ENCODE data around the gene SVBP.
A peak's percentile ranks its signal among the peaks of the same experiment; 100 is the strongest.

The SVBP gene

DNA sequence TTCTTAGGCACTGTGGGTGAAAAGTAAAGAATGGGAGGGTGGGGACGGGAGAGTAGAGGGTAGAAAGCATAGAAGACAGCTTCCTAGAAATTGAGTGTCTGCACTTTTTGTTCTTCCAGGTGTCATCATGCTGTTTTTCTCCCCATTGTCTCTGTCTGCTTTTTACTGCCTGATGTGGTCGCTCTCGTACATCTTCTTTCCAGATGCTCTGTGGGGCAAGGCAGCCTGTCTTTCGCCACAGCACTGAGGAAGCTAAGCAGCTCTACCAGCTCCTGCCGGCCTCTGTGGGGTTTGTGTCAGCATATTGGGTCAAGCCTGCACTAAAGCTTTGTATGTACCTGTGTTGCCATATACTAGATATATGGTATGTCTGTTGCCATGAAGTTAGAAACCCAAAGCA lies 19.2 kb downstream of the SVBP start:
- DNase-seq: no peak

DNA sequence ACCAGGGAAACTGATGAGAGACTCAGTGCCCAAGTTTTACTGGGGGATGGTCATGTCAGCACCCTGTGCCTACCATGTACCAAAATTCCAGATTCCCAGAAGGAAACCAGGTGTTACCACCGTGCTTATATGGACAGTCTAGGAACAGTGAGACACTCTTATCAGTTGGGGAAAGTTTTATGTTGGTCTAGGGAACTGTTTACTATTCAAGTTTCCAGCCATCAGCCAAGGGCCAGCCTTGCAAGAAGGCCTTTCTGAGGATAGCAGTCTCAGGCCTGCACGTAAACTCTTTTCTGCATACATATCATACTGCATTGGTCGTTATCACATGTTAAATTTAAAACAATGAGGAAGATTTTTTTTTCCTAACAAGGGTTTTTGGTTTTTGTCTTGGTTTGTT lies 19.8 kb downstream of the SVBP start:
- no peak for DNase-seq

DNA sequence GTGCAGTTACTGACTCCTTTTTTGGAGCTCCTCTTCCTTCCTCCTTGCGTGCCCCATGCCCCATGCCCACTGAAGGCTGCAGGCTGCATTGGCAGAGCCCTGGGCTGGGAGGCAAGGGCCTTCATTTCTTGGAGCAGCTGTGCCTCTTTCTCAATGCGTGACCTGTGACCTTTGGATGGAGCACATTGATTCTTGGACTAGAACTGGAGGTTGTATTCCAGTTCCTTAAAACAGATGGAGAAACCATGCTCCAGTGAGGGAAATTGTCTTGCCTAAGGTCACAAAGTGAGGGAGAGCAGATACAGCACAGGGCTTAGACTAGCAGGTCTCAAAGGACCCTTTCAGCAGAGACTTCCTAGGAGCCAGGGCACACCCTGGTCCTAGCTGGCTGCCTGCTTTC lies 23.4 kb downstream of the SVBP start:
- no peak for DNase-seq

DNA sequence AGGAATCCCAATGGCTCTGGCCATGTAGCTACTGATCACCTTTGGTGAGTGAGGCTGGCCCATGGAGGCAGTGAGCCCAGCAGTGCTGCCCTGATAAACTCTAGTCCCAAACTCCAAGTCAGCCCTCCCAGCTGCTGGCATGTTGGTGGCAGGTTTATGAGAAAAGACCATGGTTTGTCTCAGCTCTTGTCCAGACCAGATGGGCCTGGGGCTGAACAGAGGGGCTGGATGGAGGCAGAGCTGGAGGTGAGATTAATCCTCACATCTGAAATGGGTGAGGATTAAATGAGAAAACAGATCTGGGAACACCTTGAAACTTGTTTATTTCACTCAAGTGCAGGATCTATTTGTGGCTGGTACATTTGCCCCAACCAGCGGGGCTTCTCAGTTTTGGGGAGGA lies 29.2 kb downstream of the SVBP start:
- DNase-seq: no peak

DNA sequence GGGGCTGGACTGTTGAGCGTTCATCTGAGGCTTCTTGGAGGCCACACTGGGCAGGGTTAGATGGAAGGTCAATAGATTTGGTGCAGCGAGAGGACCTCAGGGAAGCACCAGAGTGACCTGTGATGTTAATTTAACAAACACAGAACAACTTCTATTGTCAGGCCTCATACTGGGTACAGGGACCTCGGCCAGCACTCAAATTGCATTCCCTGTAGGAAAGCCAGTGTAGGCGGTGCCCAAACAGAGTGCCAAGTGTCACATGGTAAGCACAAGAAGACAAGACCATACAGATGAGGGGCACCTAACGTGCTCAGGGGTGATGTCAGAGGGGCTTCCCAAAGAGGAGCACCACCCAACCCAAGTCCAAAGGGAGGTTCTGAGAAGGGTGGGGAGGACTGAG lies 31.1 kb downstream of the SVBP start:
- no peak for DNase-seq

DNA sequence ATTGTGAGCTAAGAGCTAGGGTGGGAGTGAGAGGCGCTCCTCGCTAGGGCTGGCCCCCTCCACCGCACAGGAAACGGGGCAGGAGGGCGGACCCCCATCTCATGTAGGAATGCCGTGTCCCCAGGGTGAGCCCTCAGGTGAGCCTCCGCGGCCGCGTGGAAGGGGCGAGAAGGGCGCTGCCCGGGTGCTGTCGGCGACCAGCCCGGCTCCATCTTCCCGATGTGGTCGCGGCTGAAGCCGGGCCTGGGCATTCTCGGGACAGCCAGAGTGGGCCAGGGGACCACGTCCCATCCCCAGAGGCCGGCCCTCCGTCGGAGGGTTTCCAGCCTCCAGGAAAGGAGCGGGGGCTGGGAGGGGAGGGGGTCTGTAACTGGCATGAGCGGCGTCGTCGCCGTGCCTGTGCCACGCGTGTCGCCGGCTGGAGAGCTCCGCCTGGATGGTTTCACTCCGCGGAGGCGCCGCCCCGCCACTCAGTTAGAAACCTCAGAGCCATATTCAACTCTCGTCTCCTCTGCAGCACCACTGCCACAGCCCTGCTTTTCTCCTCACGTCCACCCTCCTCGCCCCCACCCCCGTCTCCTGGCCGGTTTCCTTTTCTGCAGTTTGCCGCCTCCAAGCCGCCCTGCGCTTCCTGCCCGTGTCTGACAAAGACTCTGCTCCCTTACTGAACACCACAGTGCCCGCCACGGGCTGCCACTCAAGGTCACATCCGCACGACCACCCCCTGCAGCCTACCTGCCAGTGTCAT lies 32.1 kb downstream of the SVBP start, which contains the start of gene TMEM269:
Gene TMEM269 (plus strand): TSS at position 46 of the 748 bp plus-strand sequence. CDS start 4,903 bp downstream, outside the sequence.
- DNase-seq: peak; percentile 81

DNA sequence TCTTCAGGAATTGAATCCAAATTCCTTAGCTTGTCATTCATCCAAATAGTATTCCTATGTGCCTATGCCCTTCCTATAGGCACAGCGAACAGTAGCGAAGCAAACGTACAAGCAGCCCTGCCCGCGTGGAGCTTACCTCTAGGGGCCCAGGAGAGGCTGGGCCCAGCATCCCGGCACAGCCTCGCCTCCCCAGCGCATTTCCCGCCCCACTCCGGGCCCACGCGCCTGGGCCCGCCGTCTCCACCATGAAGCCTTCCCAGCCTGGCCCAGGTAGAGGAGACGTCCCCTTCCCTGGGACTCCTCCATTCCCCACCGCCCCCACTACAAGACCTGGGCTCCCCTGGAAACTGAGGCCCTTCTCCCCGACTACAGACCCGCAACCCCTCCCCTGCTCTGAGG lies 32.7 kb downstream of the SVBP start:
- no peak for DNase-seq

DNA sequence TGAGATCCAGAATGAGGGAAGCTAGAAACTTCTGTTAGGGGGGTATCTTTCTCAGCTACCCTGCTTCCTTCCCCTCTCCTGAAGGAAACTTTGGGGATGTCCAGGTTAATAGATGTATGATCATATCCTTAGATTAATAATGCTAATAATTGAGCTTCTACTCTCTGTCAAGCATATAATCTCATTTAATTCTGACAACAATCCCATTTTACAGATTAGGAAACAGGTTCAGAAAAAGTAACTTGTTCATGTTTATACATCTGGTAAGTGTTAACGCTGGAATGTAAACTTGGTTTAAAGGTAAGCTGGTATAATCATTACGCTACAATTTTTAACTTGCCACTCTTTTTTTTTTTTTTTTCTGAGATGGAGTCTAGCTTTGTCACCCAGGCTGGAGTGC lies 34.1 kb downstream of the SVBP start:
- DNase-seq: no peak

DNA sequence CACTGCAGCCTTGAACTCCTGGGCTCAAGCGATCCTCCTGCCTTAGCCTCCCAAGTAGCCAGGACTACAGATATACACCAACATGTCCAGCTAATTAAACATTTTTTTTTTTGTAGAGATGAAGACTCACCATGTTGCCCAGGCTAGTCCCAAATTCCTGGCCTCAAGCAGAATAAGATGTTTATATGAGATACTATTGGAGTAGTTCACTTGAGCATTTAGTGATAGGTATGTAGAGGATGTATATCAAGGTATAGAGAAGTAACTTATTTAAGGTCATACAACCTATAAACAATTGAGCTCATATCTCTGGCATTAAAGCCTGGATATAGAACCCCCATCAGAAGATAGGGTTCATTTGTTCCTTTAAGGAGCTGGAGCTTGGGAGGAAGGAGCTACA lies 37.0 kb downstream of the SVBP start:
- no peak for DNase-seq

DNA sequence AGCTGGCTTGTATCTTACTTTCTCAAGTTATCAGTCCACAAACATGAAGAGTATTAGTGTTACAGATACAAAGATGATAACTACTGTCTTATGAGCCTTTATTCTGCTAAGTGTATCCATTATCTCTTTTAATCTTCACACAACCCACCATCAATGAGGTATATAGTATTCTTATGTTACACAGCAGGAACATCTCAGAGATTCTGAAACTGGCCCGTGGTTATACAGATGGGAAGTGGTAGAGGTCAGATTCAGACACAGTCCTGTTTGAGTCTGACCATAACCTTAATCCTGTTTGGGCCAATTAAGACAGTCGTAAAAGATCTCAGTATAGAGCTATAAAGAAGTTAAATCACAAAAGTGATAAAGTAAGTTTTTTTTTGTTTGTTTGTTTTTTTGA lies 37.5 kb downstream of the SVBP start:
- no peak for DNase-seq

DNA sequence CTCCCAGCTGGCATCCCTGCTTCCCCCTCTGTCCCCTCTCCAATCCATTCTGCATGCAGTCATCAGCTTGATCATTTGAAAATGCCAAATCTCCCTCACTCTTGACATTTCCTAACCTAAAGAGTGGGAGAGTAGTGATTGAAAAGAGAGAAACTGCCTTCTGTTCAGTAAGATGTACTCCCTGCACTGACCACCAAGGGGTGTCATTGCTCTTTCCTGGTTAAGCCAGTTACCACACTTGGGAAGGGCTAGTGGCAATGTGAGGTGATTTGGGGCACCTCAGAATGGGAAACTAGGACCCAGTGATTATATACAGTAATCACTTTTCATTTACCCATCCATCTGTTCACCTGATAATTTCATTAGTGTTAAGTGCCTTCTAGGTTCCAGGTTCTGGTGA lies 39.3 kb downstream of the SVBP start:
- DNase-seq: no peak

DNA sequence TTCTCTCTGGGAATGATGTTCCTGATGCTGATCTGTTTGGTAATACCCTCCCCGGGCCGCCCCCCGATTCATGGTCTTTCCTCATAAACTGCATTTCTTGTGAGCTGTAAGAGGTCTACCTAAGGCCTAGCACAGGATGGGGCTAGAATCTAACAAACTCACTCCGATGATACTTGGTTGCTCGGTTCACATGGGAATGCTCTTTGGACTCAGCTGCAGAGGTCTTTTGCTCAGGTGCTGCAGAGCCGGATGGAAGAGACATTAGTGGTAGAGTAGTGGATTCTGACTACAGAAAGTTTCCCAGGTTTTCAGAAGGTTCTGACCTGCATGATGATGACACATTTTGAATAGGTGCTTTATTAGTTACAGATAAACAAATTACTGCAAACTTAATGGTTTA lies 40.7 kb downstream of the SVBP start:
- DNase-seq: no peak

DNA sequence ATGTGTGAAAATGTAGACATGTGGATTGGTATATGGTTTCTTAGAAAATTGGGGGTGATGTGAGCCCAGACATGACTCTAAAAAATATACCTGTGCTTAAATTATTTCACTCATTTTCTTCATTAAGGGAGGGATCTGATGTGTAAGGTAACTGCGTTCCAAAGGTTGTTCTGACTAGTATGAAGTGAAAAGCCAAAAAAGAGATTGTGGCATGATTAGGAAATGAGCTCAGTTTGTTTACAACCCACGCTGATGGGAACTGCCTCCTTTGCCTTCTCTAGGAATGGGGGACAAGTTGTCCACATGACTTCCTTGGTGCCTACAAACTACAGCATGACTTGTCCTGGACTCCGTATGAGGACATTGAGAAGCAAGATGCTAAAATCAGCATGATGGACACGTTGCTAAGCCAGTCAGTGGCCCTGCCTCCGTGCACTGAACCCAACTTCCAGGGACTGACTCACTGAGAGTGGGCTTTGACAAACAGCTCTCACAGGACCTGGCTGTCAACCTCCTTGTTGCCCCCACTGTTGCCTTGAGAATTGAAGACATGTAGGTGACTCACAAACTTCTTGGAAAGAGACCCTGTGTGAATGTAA lies 42.2 kb downstream of the SVBP start:
- no peak for DNase-seq

DNA sequence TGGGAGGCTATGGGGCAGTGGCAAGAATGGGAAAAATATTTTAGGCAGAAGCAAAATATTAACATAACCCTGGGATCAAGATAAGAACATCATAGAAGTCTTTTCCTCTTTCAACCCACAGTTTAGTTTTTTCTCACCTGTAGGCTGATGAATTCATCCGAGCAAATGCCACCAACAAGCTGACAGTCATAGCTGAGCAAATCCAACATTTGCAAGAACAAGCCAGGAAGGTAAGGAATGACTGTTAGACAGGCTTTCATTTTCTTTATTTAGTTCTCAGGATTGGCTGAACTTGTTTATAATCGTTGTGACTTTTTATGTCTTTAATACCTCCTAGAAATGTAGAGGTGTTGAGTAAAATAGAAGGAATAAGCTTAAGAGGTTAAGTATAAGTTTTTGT lies 43.8 kb downstream of the SVBP start:
- no peak for DNase-seq

DNA sequence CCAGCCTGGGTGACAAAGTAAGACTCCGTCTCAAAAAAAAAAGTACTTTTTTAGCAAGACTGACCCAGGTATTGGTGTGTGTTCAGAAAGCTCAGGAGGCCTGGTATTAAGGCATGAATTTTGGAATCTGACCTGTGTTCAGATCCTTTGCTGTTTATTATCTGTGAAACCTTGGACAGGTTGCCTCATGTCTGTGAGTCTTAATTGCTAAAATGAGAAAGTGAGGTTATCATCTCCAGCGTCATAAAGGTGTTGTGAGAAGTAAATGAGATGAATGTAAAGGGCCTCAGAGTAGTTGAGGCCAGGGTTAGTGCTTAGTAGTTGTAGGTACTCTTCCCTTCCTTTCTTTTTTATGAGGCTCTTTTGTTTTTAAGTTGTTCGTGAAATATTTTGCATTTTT lies 47.4 kb downstream of the SVBP start:
- no peak for DNase-seq

DNA sequence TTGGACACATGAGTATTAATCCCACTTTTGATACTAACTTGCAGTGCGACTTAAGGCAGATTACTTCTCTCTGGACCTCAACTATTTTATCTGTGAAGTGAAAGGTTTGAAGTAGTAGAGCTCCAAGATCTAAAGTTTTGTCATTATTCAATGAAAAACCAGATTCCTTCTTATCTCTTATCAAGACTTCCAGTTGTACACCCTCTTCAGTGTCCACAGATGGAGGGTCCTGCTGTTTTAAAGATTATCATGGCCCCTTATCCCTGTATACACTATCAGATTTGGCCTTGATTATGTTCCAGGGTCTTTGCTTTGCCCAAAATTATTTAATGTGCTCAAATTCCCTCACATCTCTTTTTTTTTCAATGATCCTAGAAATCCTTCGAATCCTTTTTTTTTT lies 49.0 kb downstream of the SVBP start:
- DNase-seq: no peak

DNA sequence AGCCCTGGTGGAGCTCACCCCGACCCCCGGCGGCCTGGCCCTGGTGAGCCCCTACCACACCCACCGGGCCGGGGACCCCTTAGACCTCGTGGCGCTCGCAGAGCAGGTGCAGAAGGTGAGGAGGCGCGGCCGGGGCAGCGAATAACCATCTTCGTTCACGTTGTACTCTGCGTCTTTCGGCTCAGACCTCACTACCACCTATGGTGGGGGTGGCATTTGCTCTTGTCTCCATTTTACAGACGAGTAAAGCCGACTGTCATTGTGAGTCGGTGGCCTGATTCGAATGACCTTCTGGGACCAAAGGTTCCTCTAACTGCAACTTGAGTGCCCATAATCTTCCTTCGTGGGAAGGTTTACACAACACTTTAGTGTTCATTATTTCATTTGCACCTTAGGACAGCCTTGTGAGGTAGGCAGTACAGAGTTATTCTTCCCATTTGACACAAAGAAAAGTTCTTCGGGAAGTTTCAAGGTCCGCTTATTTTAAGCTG lies 49.6 kb downstream of the SVBP start:
- DNase-seq: no peak

DNA sequence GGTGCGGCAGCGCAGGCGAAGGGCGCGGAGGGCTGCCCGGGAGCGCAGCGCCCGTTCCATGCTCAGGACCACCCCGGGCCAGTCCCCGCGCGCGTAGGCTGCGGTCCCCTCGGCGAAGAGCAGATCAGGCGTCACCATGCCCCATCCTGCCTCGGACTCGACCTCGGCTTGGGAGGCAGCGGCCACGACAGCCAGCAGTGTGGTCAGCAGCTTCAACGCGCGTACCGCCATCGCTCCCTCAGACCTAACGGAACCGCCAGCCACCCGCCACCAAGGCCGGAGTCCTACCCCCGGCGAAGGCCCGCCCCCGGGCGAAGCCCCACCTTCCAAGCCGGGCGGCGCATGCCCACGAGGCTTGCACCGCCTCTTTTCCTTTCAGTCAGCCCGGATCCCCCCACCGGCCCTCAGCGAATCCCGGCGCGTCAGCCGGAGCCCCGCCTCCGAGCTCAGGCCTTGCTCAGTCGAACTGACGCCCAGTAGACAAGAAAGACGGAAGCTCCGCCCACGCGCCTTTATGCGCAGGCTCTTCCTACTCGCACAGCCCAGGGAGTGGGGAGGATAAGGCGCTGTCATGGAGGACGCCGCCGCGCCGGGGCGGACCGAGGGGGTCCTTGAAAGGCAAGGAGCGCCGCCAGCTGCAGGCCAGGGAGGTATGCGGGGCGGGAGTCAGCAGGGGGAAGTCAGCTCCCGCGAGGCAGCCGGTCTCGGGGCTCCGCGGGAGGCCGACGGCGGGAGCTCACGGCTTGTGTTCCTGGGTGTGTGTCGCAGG lies 50.3 kb downstream of the SVBP start, which contains the start of the genes C1orf50 and P3H1:
Gene C1orf50 (plus strand): TSS at position 509 of the 769 bp plus-strand sequence. CDS start 63 bp downstream, at position 572.
Gene P3H1 (minus strand): TSS at position 288 of the 769 bp plus-strand sequence. CDS start 57 bp downstream, at position 231.
- peak; percentile 100 for DNase-seq

DNA sequence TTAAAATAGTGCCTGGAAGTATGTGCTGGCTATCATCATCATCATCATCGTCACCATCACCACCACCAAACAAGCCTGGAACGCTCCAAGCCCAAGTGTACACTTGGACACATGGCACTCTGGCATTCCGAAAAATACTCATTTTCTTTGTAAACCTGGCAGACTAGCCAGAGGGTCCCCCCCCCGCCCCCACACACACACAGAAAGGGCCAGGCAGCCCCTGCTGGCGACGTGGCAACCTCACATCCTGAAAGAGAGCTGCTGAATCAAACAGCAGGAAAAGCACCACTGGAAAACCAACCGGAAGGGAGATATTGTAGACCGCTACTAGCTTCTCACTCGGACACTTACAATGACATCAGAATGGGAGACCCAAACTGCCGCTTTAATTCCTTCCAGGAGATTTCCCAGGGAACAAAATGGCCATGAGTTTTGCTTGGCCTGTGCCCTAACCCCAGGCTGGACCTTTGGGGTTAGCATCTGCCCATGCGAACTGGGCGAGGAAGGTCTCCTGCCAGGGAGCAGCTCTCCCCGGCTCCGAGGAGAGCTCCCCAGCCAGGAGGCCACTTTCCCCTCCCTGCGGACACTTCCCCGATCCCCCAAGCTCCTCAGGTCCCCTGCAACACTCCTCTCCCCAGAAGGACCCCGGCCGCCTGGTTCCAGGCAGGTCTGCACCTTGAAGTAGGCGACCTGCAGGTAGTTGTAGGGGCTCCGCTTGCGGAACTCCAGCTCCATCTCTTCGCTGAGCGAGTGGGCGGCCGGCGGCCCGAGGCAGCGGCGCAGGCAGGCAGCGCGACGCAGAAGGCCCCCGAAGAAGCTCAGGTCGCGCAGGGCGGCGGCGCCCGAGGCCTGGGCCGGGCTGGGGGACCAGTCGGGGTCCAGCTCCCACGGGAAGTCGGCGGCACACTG lies 51.1 kb downstream of the SVBP start:
- peak; percentile 82 for DNase-seq

DNA sequence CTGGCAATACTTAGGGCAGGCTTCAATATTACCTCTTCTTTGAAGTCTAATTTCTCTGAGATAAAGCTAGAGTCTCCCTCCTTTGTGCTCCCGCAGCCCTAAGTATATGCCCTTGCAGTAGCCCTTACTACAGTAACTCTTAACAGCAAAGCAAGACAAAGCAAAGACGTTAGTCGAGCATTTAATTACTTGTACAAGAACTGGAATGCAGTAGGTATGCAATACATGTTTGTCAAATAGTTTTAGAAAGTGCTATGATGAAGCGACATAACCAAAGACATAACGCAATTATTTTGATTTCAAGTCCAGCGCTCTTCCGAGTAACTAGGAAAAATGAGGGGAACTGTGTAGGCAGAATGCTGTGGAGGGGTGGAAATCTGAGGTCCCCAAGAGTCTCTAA lies 51.9 kb downstream of the SVBP start:
- DNase-seq: no peak

DNA sequence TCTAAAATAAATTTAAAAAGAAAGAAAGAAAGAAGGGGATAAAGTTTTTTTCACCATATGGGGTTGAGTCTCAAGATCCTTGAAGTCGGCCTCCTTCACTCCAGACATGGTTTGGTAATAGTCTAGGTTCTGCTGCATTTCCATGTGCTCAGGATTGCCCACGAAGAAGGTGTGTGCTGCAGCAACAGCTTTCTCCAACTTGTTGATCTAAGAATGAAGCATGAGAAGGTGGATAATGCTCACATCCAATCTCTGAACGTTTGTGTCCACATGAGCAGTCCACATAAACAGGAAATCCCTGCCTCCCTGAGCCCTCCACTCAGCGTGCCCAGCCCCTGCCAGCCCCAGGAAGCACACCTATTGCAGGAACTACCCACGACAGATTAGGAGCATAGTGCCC lies 54.9 kb downstream of the SVBP start:
- no peak for DNase-seq

DNA sequence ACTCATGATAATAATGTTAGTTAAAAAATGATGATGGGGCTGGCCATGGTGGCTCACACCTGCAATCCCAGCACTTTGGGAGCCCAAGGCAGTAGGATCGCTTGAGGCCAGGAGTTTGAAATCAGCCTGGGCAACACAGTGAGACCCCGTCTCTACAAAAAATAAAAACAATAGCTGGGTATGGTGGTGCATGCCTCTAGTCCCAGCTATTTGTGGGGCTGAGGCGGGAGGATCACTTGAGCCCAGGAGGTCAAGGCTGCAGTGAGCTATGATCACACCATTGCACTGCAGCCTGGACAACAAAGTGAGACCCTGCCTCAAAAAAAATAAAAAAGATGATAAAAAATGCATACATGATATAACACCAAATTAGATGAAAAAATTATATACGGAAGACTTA lies 55.6 kb downstream of the SVBP start:
- no peak for DNase-seq

DNA sequence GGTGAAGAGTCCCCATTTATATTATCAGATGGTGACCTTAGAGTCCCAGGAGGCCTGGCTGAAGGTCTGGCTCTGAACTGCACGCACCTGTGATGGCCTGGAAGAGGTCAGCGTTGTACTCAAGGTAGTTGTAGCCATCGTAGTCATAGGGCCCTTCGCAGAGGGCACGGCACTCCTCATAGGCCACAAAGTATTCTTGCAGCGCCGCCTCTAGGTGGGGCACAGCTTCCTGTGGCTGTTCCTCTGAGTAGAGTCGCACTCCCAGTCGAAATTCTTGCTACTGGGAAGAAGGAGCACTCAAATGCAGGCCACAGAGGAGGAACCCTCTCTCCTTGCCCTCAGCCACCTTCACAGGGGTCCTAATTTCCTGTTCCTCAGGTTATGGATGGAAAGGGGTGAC lies 58.1 kb downstream of the SVBP start:
- DNase-seq: no peak
